MV-4-11 (cell line): Measurements from ENCODE around the gene CACHD1.
"Not testable (repeated sequence)": the region's sequence is repeated elsewhere in the genome, so short reads cannot be mapped to it uniquely, and the experiment has no call there.

Source experiments
- DNase-seq: peaks from one replicate; lab custom pipeline; 2025; lab: John Stamatoyannopoulos, UW

The CACHD1 gene

GRCh38 chr1:64696879-64697278, 226.9 kb downstream of the CACHD1 start:
- no peak for DNase-seq

GRCh38 chr1:64699327-64699726, 229.4 kb downstream of the CACHD1 start:
- DNase-seq, result no peak

GRCh38 chr1:64701071-64701470, 231.1 kb downstream of the CACHD1 start:
- DNase-seq, result no peak

GRCh38 chr1:64701886-64702285, 232.0 kb downstream of the CACHD1 start:
- DNase-seq, result no peak

- DNase-seq, result not testable (repeated sequence)
Measured at GRCh38 chr1:64702670-64703069, 232.7 kb downstream of the CACHD1 start.

GRCh38 chr1:64703600-64703999, 233.7 kb downstream of the CACHD1 start:
- no peak for DNase-seq

- no peak for DNase-seq
Measured at GRCh38 chr1:64705591-64705990, 235.7 kb downstream of the CACHD1 start.

- no peak for DNase-seq
Measured at GRCh38 chr1:64711266-64711665, 241.3 kb downstream of the CACHD1 start.

GRCh38 chr1:64712049-64712448, 242.1 kb downstream of the CACHD1 start:
- DNase-seq, result no peak

GRCh38 chr1:64715186-64715585, 245.3 kb downstream of the CACHD1 start:
- no peak for DNase-seq

- DNase-seq, result no peak
Measured at GRCh38 chr1:64721135-64721534, 251.2 kb downstream of the CACHD1 start.

GRCh38 chr1:64721576-64722145, 251.7 kb downstream of the CACHD1 start:
- no peak for DNase-seq

- DNase-seq, result no peak
Measured at GRCh38 chr1:64727861-64728260, 257.9 kb downstream of the CACHD1 start.

- DNase-seq, result no peak
Measured at GRCh38 chr1:64733581-64734286, 263.8 kb downstream of the CACHD1 start.

- no peak for DNase-seq
Measured at GRCh38 chr1:64734287-64734652, 264.3 kb downstream of the CACHD1 start.

GRCh38 chr1:64740687-64741086, 270.8 kb downstream of the CACHD1 start:
- not testable (repeated sequence) for DNase-seq
